A172 (cell line): ENCODE measurements around the gene MAP3K10. TPM values are rescaled to one million over a fixed set of nuclear protein-coding genes. Genes with fewer than 3 reads are reported as not detected.
"Not testable (repeated sequence)": the region's sequence is repeated elsewhere in the genome, so short reads cannot be mapped to it uniquely, and the experiment has no call there.

Experiments used
- DNase-seq: peaks from one replicate; pipeline ENCODE4 v3.0.0-alpha.2; 2015; ENCODE audit warnings: low spot score
- total RNA-seq: library from RNA; depleted of rRNA; stranded (reverse); fragments of >200 nt; shearing (Covaris generic); gene quantifications from 2 replicates; pipeline ENCODE4 v1.2.3, GENCODE V29; 2014

MAP3K10 gene
- total RNA-seq, 1 experiment from 2014 or later: 6.2 TPM

GRCh38 chr19:40217027-40217810 is 26.0 kb downstream of the MAP3K10 start:
- DNase-seq: no peak

- DNase-seq: no peak
These were observed 27.0 kb downstream of the MAP3K10 start, which contains the start of gene TTC9B for GRCh38 chr19:40217934-40218890. Gene TTC9B (minus strand): TSS chr19:40218384. CDS start chr19:40218381, 3 bp downstream.

GRCh38 chr19:40219029-40219428 is 27.8 kb downstream of the MAP3K10 start:
- DNase-seq: not testable (repeated sequence)

- peak; percentile 88 for DNase-seq
These were observed 28.6 kb downstream of the MAP3K10 start for GRCh38 chr19:40219721-40220276.

GRCh38 chr19:40220674-40221073 is 29.4 kb downstream of the MAP3K10 start:
- DNase-seq: no peak

- DNase-seq: peak; percentile 95
These were observed 30.8 kb downstream of the MAP3K10 start for GRCh38 chr19:40221858-40222619.

GRCh38 chr19:40223135-40223822 is 32.1 kb downstream of the MAP3K10 start:
- DNase-seq: no peak

- no peak for DNase-seq
These were observed 33.3 kb downstream of the MAP3K10 start for GRCh38 chr19:40224342-40225150.

- DNase-seq: no peak
These were observed 34.4 kb downstream of the MAP3K10 start for GRCh38 chr19:40225440-40226305.

GRCh38 chr19:40228346-40228745 is 37.1 kb downstream of the MAP3K10 start:
- no peak for DNase-seq

GRCh38 chr19:40228863-40229262 is 37.6 kb downstream of the MAP3K10 start:
- no peak for DNase-seq

- DNase-seq: peak; percentile 63
These were observed 38.3 kb downstream of the MAP3K10 start for GRCh38 chr19:40229484-40229883.

GRCh38 chr19:40229926-40230417 is 38.7 kb downstream of the MAP3K10 start:
- no peak for DNase-seq

- DNase-seq: no peak
These were observed 39.8 kb downstream of the MAP3K10 start for GRCh38 chr19:40231057-40231456.

GRCh38 chr19:40231544-40232424 is 40.6 kb downstream of the MAP3K10 start:
- DNase-seq: peak; percentile 46

GRCh38 chr19:40232479-40232878 is 41.3 kb downstream of the MAP3K10 start:
- no peak for DNase-seq

GRCh38 chr19:40232949-40233810 is 42.0 kb downstream of the MAP3K10 start:
- no peak for DNase-seq
